GM12891 (cell line): ENCODE measurements around the gene TBRG1.

Experiments
- PAX5 ChIP-seq: IDR thresholded peaks from 2 replicates; pipeline ENCODE4 v1.6.1; 2011; ENCODE audit warnings: low read length, moderate library complexity, mild to moderate bottlenecking; ENCODE audit not compliant: insufficient read depth, severe bottlenecking
- POLR2A ChIP-seq: IDR thresholded peaks from 2 replicates; pipeline ENCODE4 v1.6.1; 2011; ENCODE audit warnings: low read depth, low read length, control low read depth
- POLR2AphosphoS5 ChIP-seq: IDR thresholded peaks from 2 replicates; pipeline ENCODE4 v1.6.1; 2011; ENCODE audit warnings: low read depth, low read length, control low read depth
- POU2F2 ChIP-seq: IDR thresholded peaks from 2 replicates; pipeline ENCODE4 v1.6.1; 2011; ENCODE audit warnings: low read depth, mild to moderate bottlenecking, control low read depth, low read length, moderate library complexity
- TAF1 ChIP-seq: IDR thresholded peaks from 2 replicates; pipeline ENCODE4 v1.6.1; 2011; ENCODE audit warnings: low read depth, low read length, control low read depth

- no peak for TF ChIP-seq POLR2A
- TF ChIP-seq PAX5, result no peak
- TF ChIP-seq POU2F2, result no peak
- TF ChIP-seq POLR2AphosphoS5, result no peak
- no peak for TF ChIP-seq TAF1
Measured at GRCh38 chr11:124635932-124636331, 13.3 kb downstream of the TBRG1 start.
